GM12875 (cell line): ENCODE data around the gene RFNG.

Experiments used
- H3K4me3 ChIP-seq: one replicate; pipeline ENCODE4 v1.5.1; 2011; ENCODE audit warnings: low read depth, low read length, control low read depth
- CTCF ChIP-seq: IDR thresholded peaks from 2 replicates; pipeline ENCODE4 v1.5.1; 2011; ENCODE audit warnings: low read depth, mild to moderate bottlenecking, control low read depth, inconsistent platforms, low read length, moderate library complexity, borderline replicate concordance; ENCODE audit not compliant: insufficient read depth

The RFNG gene

GRCh38 chr17:82070611-82071010 lies 19.0 kb upstream of the RFNG start:
- no peak overlapping the region for H3K4me3 ChIP-seq
- no peak for TF ChIP-seq CTCF

GRCh38 chr17:82065638-82066303 lies 14.2 kb upstream of the RFNG start, which contains the start of gene DUS1L:
TSS of gene DUS1L (minus strand) at chr17:82065804. CDS start at chr17:82065059, 745 bp downstream.
- peak within 1 kb of the TSS; percentile 70 for H3K4me3 ChIP-seq
- no peak for TF ChIP-seq CTCF

GRCh38 chr17:82065193-82065637 lies 13.6 kb upstream of the RFNG start:
- TF ChIP-seq CTCF, result no peak
- H3K4me3 ChIP-seq, result peak overlapping the region; percentile 70

DNA sequence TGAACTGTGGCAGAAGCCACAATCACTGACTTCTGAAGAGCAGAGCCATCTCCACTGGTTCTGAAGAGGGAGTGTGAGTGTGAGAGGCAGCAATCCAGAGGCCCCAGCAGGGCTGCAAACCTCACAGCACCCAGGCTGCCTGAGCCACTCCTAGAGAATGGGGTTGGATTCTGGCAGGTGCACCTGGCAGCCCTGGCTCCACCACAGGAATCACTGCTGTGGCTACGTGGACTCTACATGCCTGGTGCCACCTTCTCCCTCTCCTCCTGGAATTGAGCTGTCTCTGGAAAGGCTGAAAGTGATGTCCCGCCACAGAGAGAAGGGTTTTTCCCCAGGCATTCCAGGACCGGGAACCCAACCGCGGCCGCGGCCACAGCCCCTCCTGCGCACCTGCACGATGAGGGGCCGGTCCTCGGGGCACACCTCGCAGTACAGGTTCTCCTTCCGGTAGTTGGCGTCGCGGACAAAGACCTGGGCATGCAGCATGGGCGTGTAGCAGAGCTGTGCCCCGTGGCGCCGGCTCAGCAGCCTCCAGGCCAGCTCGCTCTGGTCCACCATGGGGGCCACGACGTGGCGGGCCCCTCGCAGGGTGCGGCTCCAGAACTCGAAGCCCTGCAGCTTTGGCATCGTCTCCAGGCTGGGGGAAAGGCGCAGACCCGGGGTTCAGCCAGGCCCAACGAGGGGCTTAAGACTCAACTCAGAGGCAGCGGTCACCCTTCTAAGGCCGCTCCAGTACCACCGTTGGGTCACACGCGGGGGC lies 13.0 kb upstream of the RFNG start:
- TF ChIP-seq CTCF, result no peak
- H3K4me3 ChIP-seq, result peak overlapping the region; percentile 70

GRCh38 chr17:82063424-82064415 lies 12.1 kb upstream of the RFNG start:
- H3K4me3 ChIP-seq, result no peak overlapping the region
- no peak for TF ChIP-seq CTCF

- no peak overlapping the region for H3K4me3 ChIP-seq
- no peak for TF ChIP-seq CTCF
Measured at GRCh38 chr17:82062984-82063368, 11.4 kb upstream of the RFNG start.
